ENCODE measurements around the gene RBBP8NL. TPM values are rescaled to one million over a fixed set of nuclear protein-coding genes. Genes with fewer than 3 reads are reported as not detected.

RBBP8NL gene
- total RNA-seq, 1 experiment from 2014 or later: 0.28 TPM

GRCh38 chr20:62395311-62396242 lies 31.8 kb downstream of the RBBP8NL start:
- TF ChIP-seq CTCF (conservative IDR thresholded peaks at IDR 0.05): peak; percentile 38; the same call in 2 of the 3 replicates
- H2BK5ac ChIP-seq (ENCODE audit: insufficient read length, low read length): no peak overlapping the region
- H2BK12ac ChIP-seq (ENCODE audit: insufficient read length, low read depth, low read length): no peak overlapping the region
- no peaks in the 10 kb centered on the region for H3K9me3 ChIP-seq (ENCODE audit: control insufficient read depth, low read depth, low read length)
- no peaks in the 10 kb centered on the region for H3K4me1 ChIP-seq (ENCODE audit: insufficient read depth, low read length)
- no peak overlapping the region for H3K4me2 ChIP-seq (ENCODE audit: insufficient read depth, insufficient read length, low read length)
- H3K4me3 Mint-ChIP-seq: no peak overlapping the region
- no peak overlapping the region for H3K18ac ChIP-seq (ENCODE audit: insufficient read length, low read depth, low read length)
- H3K14ac ChIP-seq (ENCODE audit: insufficient read depth, low read length): no peak overlapping the region; the same call in 1 of the 2 replicates
- no peak overlapping the region for H2AK5ac ChIP-seq (ENCODE audit: insufficient read length, low read length)
- DNase-seq: no peak
- H2BK20ac ChIP-seq (ENCODE audit: low read depth, low read length, poor library complexity, severe bottlenecking): no peak overlapping the region
- H3K56ac ChIP-seq (ENCODE audit: insufficient read length, low read depth, low read length): no peak overlapping the region
- no peaks in the 10 kb centered on the region for H3K4me1 Mint-ChIP-seq
- H3T11ph ChIP-seq (ENCODE audit: low read length): no peak overlapping the region
- H4K8ac ChIP-seq (replicated peaks; ENCODE audit: insufficient read length, low read depth, low read length): no peak overlapping the region
- no peaks in the 10 kb centered on the region for H3K79me1 ChIP-seq (ENCODE audit: insufficient read depth, low read depth, low read length, poor library complexity, severe bottlenecking)
- no peak overlapping the region for H3K23ac ChIP-seq (ENCODE audit: insufficient read length, low read depth, low read length)
- no peak overlapping the region for H3K27ac ChIP-seq (ENCODE audit: insufficient read length, low read depth, low read length)
- H2AFZ ChIP-seq (ENCODE audit: low read length): no peak overlapping the region
- H4K5ac ChIP-seq (ENCODE audit: insufficient read length, low read depth, low read length): no peak overlapping the region
- peaks cover 8% of the 10 kb centered on the region for H4K20me1 ChIP-seq (ENCODE audit: control insufficient read depth, insufficient read depth, insufficient read length)
- H4K91ac ChIP-seq (ENCODE audit: insufficient read length, low read depth, low read length): no peak overlapping the region
- no peaks in the 10 kb centered on the region for H3K27me3 ChIP-seq (ENCODE audit: insufficient read depth, low read length)
- no peak overlapping the region for H3K9ac ChIP-seq (ENCODE audit: extremely low read depth, insufficient read length, low read length)
- H3K9me3 Mint-ChIP-seq: peaks cover 3 to 6% of the 10 kb centered on the region in 2 experiments; a peak in 3 of 5 replicates
- H3K27me3 Mint-ChIP-seq (ENCODE audit: low read depth): no peaks in the 10 kb centered on the region
- H3K79me2 ChIP-seq (ENCODE audit: insufficient read depth, low read length): no peaks in the 10 kb centered on the region
- H3K27ac Mint-ChIP-seq: 0 out of 7 replicates have a peak overlapping the region, but pooled peaks of 1 of the 3 experiments have one; percentile 79
- H3K36me3 Mint-ChIP-seq (ENCODE audit: insufficient read depth in 1 of 3, low read depth in 3 of 3): peaks cover 1 to 13% (median 8%) of the 10 kb centered on the region in 3 experiments; a peak in 6 of 7 replicates
- WGBS (ENCODE audit: extremely low coverage, insufficient read length, low lambda C conversion rate): no CpG with 5 or more reads among the region's 27 CpGs
- H3K4ac ChIP-seq (ENCODE audit: low read depth, low read length): no peak overlapping the region
- H2BK15ac ChIP-seq (ENCODE audit: low read depth, low read length): no peak overlapping the region
- H2BK120ac ChIP-seq (ENCODE audit: low read depth, low read length, poor library complexity, severe bottlenecking): no peak overlapping the region
- H3K23me2 ChIP-seq (ENCODE audit: insufficient read length, low read depth, low read length, poor library complexity, severe bottlenecking): peaks cover 2% of the 10 kb centered on the region

All from H9 (cell line).